Kidney glomerular epithelial cell (primary cell): Measurements from ENCODE around the gene SLC22A3.
"Not testable (repeated sequence)": the region's sequence is repeated elsewhere in the genome, so short reads cannot be mapped to it uniquely, and the experiment has no call there.

Source experiments
- DNase-seq: peaks from one replicate; lab custom pipeline; 2025; lab: John Stamatoyannopoulos, UW

The SLC22A3 gene

DNA sequence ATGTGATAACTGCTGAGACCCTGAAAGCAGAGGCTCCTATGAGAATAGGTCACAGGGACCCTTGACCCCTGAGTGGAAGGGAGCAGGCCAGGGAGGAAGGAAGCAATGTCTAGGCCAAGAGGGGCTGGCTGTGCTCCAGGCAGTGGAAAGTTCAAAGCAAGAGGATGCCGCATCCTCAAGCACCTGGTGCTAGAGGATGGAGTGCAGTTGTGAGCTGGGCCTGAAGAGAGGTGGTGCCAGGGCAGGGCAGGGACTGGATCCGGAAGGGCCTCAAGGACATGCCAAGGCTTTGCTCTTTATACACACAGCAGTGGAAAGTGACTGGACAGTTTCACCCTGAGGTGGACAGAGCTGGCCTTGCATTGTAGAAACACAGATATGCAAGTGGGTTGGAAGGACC is 97.0 kb downstream of the SLC22A3 start:
- no peak for DNase-seq

DNA sequence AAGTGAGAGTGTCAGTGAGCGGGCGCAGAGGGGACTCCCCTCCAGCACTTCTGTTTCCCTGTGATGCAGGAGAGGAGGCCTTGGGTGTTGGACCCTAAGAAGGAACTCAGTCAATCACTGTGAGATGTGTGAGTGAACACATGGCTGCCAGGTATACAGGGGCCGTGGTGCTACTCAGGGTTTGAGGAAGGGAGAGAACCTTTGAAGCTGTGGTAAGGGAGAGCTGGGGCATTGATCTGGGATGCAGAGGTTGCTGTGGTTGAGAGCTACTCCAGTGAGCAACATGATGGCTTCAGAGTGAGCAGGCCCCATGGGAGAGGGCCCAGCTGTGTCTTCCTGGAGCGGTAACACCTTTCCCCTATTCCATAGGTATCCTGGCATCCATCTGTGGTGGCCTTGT is 99.2 kb downstream of the SLC22A3 start:
- DNase-seq = no peak

DNA sequence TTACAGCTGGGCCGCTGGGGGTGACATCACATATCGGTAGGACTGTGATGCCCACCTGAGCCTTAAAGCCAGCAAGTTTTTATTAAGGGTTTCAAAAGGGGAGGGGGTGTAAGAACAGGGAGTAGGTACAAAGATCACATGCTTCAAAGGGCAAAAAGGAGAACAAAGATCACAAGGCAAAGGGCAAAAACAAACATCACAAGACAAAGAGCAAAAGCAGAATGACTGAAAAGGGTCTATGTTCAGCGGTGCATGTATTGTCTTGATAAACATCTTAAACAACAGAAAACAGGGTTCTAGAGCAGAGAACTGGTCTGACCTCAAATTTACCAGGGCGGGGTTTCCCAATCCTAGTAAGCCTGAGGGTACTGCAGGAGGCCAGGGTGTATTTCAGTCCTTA is 101.6 kb downstream of the SLC22A3 start:
- DNase-seq = not testable (repeated sequence)

DNA sequence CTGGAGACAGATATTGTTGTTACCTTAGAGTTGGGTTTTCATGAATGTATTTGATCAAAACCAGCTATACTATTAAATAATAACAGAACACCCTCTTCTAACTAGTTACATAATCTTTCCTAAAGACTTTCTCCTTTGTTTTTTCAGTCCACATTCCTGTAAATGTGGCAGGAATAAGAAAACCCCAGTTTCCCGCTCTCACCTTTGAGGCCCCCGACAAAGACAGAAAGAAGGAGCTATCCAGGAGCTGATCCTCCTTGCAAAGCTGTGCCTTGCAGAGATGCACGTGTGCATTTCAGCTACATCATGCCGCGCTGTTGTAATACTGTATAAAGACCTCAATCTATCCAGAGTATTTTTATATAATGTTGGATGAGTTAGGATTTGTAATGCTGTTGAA is 102.7 kb downstream of the SLC22A3 start:
- DNase-seq = no peak

- no peak for DNase-seq
Observed at GRCh38 chr6:160454303-160454702, 106.1 kb downstream of the SLC22A3 start.

DNA sequence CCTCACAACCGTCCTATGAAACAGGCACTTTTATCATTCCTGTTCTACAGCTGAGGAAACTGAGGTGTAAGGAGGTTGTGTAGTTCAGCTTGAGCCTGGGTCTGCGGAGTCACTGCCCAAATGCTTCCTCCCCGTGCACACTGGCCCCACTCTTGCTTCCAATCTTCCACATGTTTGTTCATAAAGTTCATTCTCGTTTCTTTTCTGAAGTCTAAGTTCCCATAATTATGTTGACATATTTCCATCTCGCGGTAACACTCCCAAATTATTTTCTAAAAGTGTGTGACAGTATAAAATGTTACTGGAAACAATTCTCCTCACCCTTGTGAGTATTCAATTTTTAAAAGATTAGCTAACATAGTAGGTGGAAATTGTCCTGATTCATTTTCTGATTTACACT is 106.9 kb downstream of the SLC22A3 start:
- no peak for DNase-seq

DNA sequence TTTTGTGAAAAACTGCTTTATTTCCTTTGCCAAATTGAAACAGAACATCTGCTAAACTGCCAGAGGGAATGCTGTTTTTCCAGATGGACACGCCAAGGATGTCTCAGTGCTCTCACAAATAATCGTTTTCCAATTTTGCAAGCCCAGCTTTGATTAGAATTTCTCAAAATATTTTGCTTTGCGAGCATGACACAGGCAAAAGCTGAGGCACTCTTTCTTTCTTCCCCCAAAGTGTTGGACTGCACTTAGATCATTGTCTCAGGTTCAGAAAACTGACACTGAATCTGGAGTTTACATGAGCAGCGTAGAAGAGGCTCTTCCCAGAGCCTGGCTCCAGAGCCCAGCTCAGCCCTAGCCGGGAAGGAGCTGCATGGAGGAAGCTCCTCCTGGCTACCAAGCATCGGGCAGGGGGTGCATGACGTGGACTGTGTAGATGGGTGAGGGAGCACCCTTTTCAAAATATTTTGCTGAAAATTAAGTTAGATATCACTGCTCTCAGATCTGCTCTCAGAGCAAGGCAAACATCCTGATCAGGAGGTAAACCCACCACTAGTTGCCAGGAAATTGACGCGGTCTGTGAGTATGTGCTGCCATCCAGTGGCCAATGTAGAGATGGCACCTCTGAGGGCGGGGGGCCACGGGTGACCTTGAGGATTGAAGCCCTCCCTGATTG is 107.5 kb downstream of the SLC22A3 start:
- peak; percentile 30 for DNase-seq

DNA sequence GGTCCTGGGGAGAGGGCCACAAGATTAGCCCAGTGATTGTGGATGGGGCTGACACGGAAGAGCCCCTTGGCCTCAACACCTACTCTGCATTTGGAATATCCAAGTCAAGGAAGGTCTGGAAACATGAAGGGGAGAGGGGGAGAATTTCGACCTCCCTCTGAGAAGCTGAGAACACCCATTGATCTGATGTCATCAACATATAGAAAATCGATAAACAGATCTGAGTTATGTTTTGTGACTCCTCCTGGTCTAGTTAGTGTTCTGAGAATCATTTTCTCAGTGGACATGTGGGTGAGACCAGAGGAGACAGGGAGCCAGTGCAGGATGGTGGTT is 108.0 kb downstream of the SLC22A3 start:
- no peak for DNase-seq

DNA sequence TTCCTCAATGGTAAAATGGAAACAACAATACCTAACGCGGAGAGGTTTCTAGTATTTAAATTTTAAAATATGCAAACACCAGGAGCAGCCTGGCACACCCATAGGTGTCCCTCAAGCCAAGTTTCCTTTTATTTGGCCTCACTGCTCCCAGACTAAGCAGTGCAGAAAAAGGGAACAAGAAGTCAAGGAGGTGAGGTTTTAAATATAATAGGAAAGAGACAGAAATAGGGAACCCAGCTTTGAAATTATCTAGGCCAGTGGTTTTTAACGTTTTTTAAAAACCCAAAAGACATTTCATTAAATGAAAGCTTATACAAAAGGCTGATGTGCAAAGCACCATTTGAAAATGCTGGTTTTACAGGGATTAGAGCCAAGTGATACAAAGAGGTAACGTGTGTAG is 109.6 kb downstream of the SLC22A3 start:
- no peak for DNase-seq

- DNase-seq = no peak
Observed at GRCh38 chr6:160461641-160462040, 113.5 kb downstream of the SLC22A3 start.

GRCh38 chr6:160462116-160462515 is 113.9 kb downstream of the SLC22A3 start:
- DNase-seq = peak; percentile 60

DNA sequence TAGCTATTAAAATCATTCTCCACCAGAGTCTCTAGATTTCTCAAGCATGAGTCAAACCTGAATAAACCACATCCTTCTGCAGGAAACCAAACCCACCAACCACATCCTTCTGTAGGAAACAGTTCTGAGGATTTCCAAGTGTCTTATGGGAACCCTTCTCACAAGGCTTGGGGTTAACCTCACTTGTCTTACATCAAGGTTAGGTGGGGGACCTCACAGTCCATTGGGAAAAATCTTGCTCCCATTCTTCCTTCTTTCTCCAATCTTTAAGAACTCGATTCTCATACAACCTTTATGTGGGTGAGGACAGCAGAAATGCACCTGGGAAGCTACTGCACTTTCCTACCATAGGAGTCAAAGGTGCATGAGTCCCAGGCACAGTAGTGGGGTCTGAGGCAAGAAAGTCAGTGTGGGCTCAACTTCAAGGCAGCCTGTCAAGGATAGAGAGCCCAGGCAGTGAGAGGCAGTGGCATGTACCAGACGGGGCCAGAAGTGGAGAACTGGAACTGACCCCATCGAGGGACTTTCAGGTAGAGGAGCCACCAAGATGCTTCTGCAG is 114.5 kb downstream of the SLC22A3 start:
- peak; percentile 72 for DNase-seq

- no peak for DNase-seq
Observed at GRCh38 chr6:160464744-160465143, 116.6 kb downstream of the SLC22A3 start.

GRCh38 chr6:160467261-160467871 is 119.2 kb downstream of the SLC22A3 start:
- not testable (repeated sequence) for DNase-seq

GRCh38 chr6:160469153-160469552 is 121.0 kb downstream of the SLC22A3 start:
- no peak for DNase-seq

- not testable (repeated sequence) for DNase-seq
Observed at GRCh38 chr6:160476056-160476455, 127.9 kb downstream of the SLC22A3 start.

GRCh38 chr6:160477072-160477471 is 128.9 kb downstream of the SLC22A3 start:
- DNase-seq = not testable (repeated sequence)

DNA sequence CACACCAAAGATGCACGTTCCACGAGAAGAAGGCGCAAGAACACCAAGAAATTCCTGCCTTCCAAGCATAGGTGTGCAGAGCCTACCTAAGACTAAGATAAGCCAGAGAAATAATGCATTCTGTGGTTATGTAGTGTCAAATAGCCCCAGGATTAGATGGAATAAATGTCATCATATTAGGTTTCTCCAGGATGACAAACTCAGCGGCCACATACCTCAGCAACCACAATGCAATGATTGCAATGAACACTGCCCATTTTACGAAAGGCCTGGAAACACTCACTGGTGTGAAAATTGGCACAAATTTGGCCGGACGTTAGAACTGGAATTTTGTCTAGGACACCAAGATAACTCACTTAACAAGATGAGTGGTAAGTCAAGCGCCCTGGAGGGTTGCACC is 129.7 kb downstream of the SLC22A3 start:
- DNase-seq = no peak

- DNase-seq = no peak
Observed at GRCh38 chr6:160487116-160487515, 138.9 kb downstream of the SLC22A3 start.

GRCh38 chr6:160489091-160489490 is 140.9 kb downstream of the SLC22A3 start:
- DNase-seq = no peak

GRCh38 chr6:160494576-160494975 is 146.4 kb downstream of the SLC22A3 start:
- DNase-seq = no peak

DNA sequence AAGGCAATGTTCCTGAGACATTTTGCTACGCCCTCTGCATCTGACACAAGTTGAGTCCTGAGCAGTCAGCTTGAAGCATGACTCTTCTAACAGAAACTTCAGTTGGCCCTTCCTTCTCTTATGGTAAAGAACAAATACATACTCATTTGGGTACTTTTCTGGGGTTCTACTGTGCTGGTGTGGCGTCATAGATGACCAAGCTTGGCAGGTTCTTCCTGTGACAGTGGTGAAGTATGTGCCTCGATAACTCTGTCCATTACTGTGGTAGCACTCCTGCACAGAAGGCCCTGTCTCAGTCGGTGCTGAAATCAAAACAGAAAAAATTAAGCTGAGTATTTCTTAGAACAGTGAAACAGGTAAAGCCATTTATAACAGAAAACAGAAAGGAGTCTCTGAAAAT is 152.5 kb downstream of the SLC22A3 start:
- DNase-seq = no peak
